Measurements from ENCODE around the gene COL6A2.

Gene COL6A2

GRCh38 chr21:46150491-46151121 is 52.7 kb downstream of the COL6A2 start:
- no peak for DNase-seq (ENCODE audit: low read depth in 2 of 2)
- no peak overlapping the region for H3K4me3 ChIP-seq (replicated peaks in 1 of 2; ENCODE audit: low read depth in 2 of 2, low read length in 2 of 2)
- TF ChIP-seq CTCF (IDR thresholded peaks at IDR 0.05; ENCODE audit: low read depth, low read length): no peak

- H3K4me3 ChIP-seq (replicated peaks in 1 of 2; ENCODE audit: low read depth in 2 of 2, low read length in 2 of 2): no peak overlapping the region
- no peak for DNase-seq (ENCODE audit: low read depth in 2 of 2)
- TF ChIP-seq CTCF (IDR thresholded peaks at IDR 0.05; ENCODE audit: low read depth, low read length): no peak
These were observed 53.5 kb downstream of the COL6A2 start for GRCh38 chr21:46151261-46151988.

GRCh38 chr21:46151989-46152926 is 54.3 kb downstream of the COL6A2 start:
- no peak for TF ChIP-seq CTCF (IDR thresholded peaks at IDR 0.05; ENCODE audit: low read depth, low read length)
- H3K4me3 ChIP-seq (replicated peaks in 1 of 2; ENCODE audit: low read depth in 2 of 2, low read length in 2 of 2): no peak overlapping the region
- DNase-seq (ENCODE audit: low read depth in 2 of 2): no peak

- no peak for DNase-seq (ENCODE audit: low read depth in 2 of 2)
- no peak for TF ChIP-seq CTCF (IDR thresholded peaks at IDR 0.05; ENCODE audit: low read depth, low read length)
- peak overlapping the region in 1 of 2 donors; percentile 8 for H3K4me3 ChIP-seq (replicated peaks in 1 of 2; ENCODE audit: low read depth in 2 of 2, low read length in 2 of 2)
These were observed 55.0 kb downstream of the COL6A2 start for GRCh38 chr21:46152927-46153246.

- peak; percentile 89 for TF ChIP-seq CTCF (IDR thresholded peaks at IDR 0.05; ENCODE audit: low read depth, low read length)
- DNase-seq (ENCODE audit: low read depth in 2 of 2): peak; percentile 49 to 66
- H3K4me3 ChIP-seq (replicated peaks in 1 of 2; ENCODE audit: low read depth in 2 of 2, low read length in 2 of 2): peak overlapping the region in 1 of 2 donors; percentile 8
These were observed 55.6 kb downstream of the COL6A2 start for GRCh38 chr21:46153247-46154154.

All from cardiac fibroblast (primary cell).